ENCODE measurements around the gene RPS6KA3. TPM values are rescaled to one million over a fixed set of nuclear protein-coding genes. Genes with fewer than 3 reads are reported as not detected.
"Not testable (repeated sequence)": the region's sequence is repeated elsewhere in the genome, so short reads cannot be mapped to it uniquely, and the experiment has no call there.

RPS6KA3 gene
- total RNA-seq, 2 experiments from 2014 or later, result 58.7 to 62.0 TPM

- no peaks in the 10 kb centered on the region for H3K36me3 Mint-ChIP-seq
- H3K4me1 Mint-ChIP-seq, result no peaks in the 10 kb centered on the region
- H3K4me3 Mint-ChIP-seq, result no peak overlapping the region
- DNase-seq, result no peak
- H3K27ac Mint-ChIP-seq, result no peak overlapping the region
- H3K27me3 Mint-ChIP-seq, result no peaks in the 10 kb centered on the region
- H3K9me3 Mint-ChIP-seq, result no peaks in the 10 kb centered on the region
Measured at GRCh38 chrX:20271186-20271585, 4.5 kb upstream of the RPS6KA3 start.

- no peak overlapping the region for H3K4me3 Mint-ChIP-seq
- no peaks in the 10 kb centered on the region for H3K9me3 Mint-ChIP-seq
- H3K27ac Mint-ChIP-seq, result no peak overlapping the region
- no peak for DNase-seq
- H3K36me3 Mint-ChIP-seq, result no peaks in the 10 kb centered on the region
- H3K4me1 Mint-ChIP-seq, result no peaks in the 10 kb centered on the region
- no peaks in the 10 kb centered on the region for H3K27me3 Mint-ChIP-seq
Measured at GRCh38 chrX:20270562-20270890, 3.8 kb upstream of the RPS6KA3 start.

GRCh38 chrX:20269848-20270561 is 3.3 kb upstream of the RPS6KA3 start:
- peaks cover 3% of the 10 kb centered on the region for H3K36me3 Mint-ChIP-seq
- DNase-seq, result no peak
- no peaks in the 10 kb centered on the region for H3K27me3 Mint-ChIP-seq
- H3K27ac Mint-ChIP-seq, result no peak overlapping the region
- H3K4me1 Mint-ChIP-seq, result no peaks in the 10 kb centered on the region
- no peaks in the 10 kb centered on the region for H3K9me3 Mint-ChIP-seq
- H3K4me3 Mint-ChIP-seq, result no peak overlapping the region

- DNase-seq, result peak; percentile 3
- Mint-ChIP-seq H3K27ac (no peak overlapping the region), H3K36me3 (peaks cover 3% of the 10 kb centered on the region), H3K9me3 (no peaks in the 10 kb centered on the region), H3K4me1 (peaks cover 7% of the 10 kb centered on the region), H3K4me3 (peak overlapping the region; percentile 84), H3K27me3 (no peaks in the 10 kb centered on the region)
Measured at GRCh38 chrX:20267931-20268701, 1.4 kb upstream of the RPS6KA3 start.

GRCh38 chrX:20267607-20267930 is 860 bp upstream of the RPS6KA3 start:
- Mint-ChIP-seq H3K4me3 (peak overlapping the region; percentile 84), H3K4me1 (peaks cover 8% of the 10 kb centered on the region), H3K36me3 (peaks cover 4% of the 10 kb centered on the region), H3K27me3 (no peaks in the 10 kb centered on the region), H3K27ac (peak overlapping the region; percentile 84), H3K9me3 (no peaks in the 10 kb centered on the region)
- DNase-seq, result no peak

- Mint-ChIP-seq H3K9me3 (no peaks in the 10 kb centered on the region), H3K27me3 (no peaks in the 10 kb centered on the region), H3K36me3 (peaks cover 9% of the 10 kb centered on the region), H3K4me3 (peak overlapping the region; percentile 94), H3K4me1 (peaks cover 16% of the 10 kb centered on the region), H3K27ac (peak overlapping the region; percentile 99)
- peak; percentile 26 for DNase-seq
Measured at GRCh38 chrX:20265726-20266681, 705 bp downstream of the RPS6KA3 start.

- Mint-ChIP-seq H3K4me3 (peak overlapping the region; percentile 94), H3K4me1 (peaks cover 20% of the 10 kb centered on the region), H3K36me3 (peaks cover 12% of the 10 kb centered on the region), H3K27me3 (no peaks in the 10 kb centered on the region), H3K9me3 (no peaks in the 10 kb centered on the region), H3K27ac (peak overlapping the region; percentile 99)
- peak; percentile 81 for DNase-seq
Measured at GRCh38 chrX:20265221-20265725, 1.4 kb downstream of the RPS6KA3 start.

- peaks cover 27% of the 10 kb centered on the region for H3K4me1 Mint-ChIP-seq
- H3K27me3 Mint-ChIP-seq, result no peaks in the 10 kb centered on the region
- H3K4me3 Mint-ChIP-seq, result peak overlapping the region; percentile 75
- no peaks in the 10 kb centered on the region for H3K9me3 Mint-ChIP-seq
- no peak for DNase-seq
- peak overlapping the region; percentile 84 for H3K27ac Mint-ChIP-seq
- peaks cover 12% of the 10 kb centered on the region for H3K36me3 Mint-ChIP-seq
Measured at GRCh38 chrX:20263474-20263873, 3.2 kb downstream of the RPS6KA3 start.

- Mint-ChIP-seq H3K4me1 (peaks cover 39% of the 10 kb centered on the region), H3K36me3 (peaks cover 15% of the 10 kb centered on the region), H3K27ac (no peak overlapping the region), H3K9me3 (no peaks in the 10 kb centered on the region), H3K27me3 (no peaks in the 10 kb centered on the region), H3K4me3 (no peak overlapping the region)
- DNase-seq, result no peak
Measured at GRCh38 chrX:20260885-20261284, 5.8 kb downstream of the RPS6KA3 start.

- Mint-ChIP-seq H3K4me1 (peaks cover 43% of the 10 kb centered on the region), H3K27ac (peak overlapping the region; percentile 10), H3K9me3 (no peaks in the 10 kb centered on the region), H3K4me3 (no peak overlapping the region), H3K36me3 (peaks cover 20% of the 10 kb centered on the region), H3K27me3 (no peaks in the 10 kb centered on the region)
- no peak for DNase-seq
Measured at GRCh38 chrX:20254712-20255299, 11.9 kb downstream of the RPS6KA3 start.

- Mint-ChIP-seq H3K4me1 (peaks cover 43% of the 10 kb centered on the region), H3K4me3 (peak overlapping the region; percentile 25), H3K27me3 (no peaks in the 10 kb centered on the region), H3K36me3 (peaks cover 20% of the 10 kb centered on the region), H3K9me3 (no peaks in the 10 kb centered on the region), H3K27ac (peak overlapping the region; percentile 48)
- DNase-seq, result no peak
Measured at GRCh38 chrX:20253232-20253543, 13.5 kb downstream of the RPS6KA3 start.

- H3K36me3 Mint-ChIP-seq, result peaks cover 20% of the 10 kb centered on the region
Measured at GRCh38 chrX:20252381-20253231, 14.1 kb downstream of the RPS6KA3 start.

GRCh38 chrX:20251691-20252090 is 15.0 kb downstream of the RPS6KA3 start:
- DNase-seq, result no peak
- peaks cover 38% of the 10 kb centered on the region for H3K4me1 Mint-ChIP-seq
- no peaks in the 10 kb centered on the region for H3K9me3 Mint-ChIP-seq
- peaks cover 20% of the 10 kb centered on the region for H3K36me3 Mint-ChIP-seq
- no peak overlapping the region for H3K4me3 Mint-ChIP-seq
- no peak overlapping the region for H3K27ac Mint-ChIP-seq
- no peaks in the 10 kb centered on the region for H3K27me3 Mint-ChIP-seq

More at GRCh38 chrX:20252381-20253231, 14.1 kb downstream of the RPS6KA3 start:
- Mint-ChIP-seq H3K27me3 (no peaks in the 10 kb centered on the region), H3K4me3 (no peak overlapping the region), H3K4me1 (peaks cover 41% of the 10 kb centered on the region), H3K9me3 (no peaks in the 10 kb centered on the region), H3K27ac (peak overlapping the region; percentile 29)
- peak; percentile 57 for DNase-seq

GRCh38 chrX:20250146-20250545 is 16.6 kb downstream of the RPS6KA3 start:
- peaks cover 34% of the 10 kb centered on the region for H3K4me1 Mint-ChIP-seq

More at GRCh38 chrX:20250146-20250545, 16.6 kb downstream of the RPS6KA3 start:
- not testable (repeated sequence) for H3K9me3 Mint-ChIP-seq, DNase-seq, H3K27me3 Mint-ChIP-seq, H3K4me3 Mint-ChIP-seq
- Mint-ChIP-seq H3K27ac (peak overlapping the region; percentile 29), H3K36me3 (peaks cover 16% of the 10 kb centered on the region)

Data from activated naive CD8-positive, alpha-beta T cell treated with anti-CD3 and anti-CD28 coated beads for 36 hours (primary cell).